Ovary (tissue), 9 donors: ENCODE results near the gene STEAP4. TPM values are rescaled to one million over a fixed set of nuclear protein-coding genes. Genes with fewer than 3 reads are reported as not detected.

Source experiments
- DNase-seq, 5 donors: peaks; one replicate each; pipeline ENCODE4 v3.0.0-alpha.2; 2019 to 2020
- H3K27ac ChIP-seq, 2 donors: fragments of 200-600 bp; one replicate each; pipeline versions ENCODE4 v1.5.1 to v1.8.0; 2019 to 2022
- H3K27me3 ChIP-seq: fragments of 200-600 bp; one replicate; pipeline ENCODE4 v1.8.0; 2022
- H3K36me3 ChIP-seq: fragments of 200-600 bp; sonication (generic); one replicate; pipeline ENCODE4 v1.5.1; 2019
- H3K4me1 ChIP-seq: one replicate; pipeline ENCODE4 v1.8.1; 2013; ENCODE audit warnings: mild to moderate bottlenecking, moderate library complexity; ENCODE audit not compliant: insufficient read depth
- H3K4me3 ChIP-seq: fragments of 200-600 bp; sonication (generic); one replicate; pipeline ENCODE4 v1.5.1; 2017
- H3K9me3 ChIP-seq, 2 donors: fragments of 200-600 bp in 1 of 2; sonication (generic) in 1 of 2; one replicate each; pipeline versions ENCODE4 v1.5.1 to v1.8.1; 2013 to 2019; ENCODE audit warnings: mild to moderate bottlenecking in 1 of 2, moderate library complexity in 1 of 2
- CTCF ChIP-seq, 3 donors: fragments of 450-650 bp in 2 of 3; fragments of 200-600 bp in 1 of 3; IDR thresholded peaks; one replicate each; pipeline versions ENCODE4 v1.5.1 to v1.8.0; 2016 to 2022; ENCODE audit warnings: antibody characterized with exemption in 3 of 3, mild to moderate bottlenecking in 1 of 3
- EP300 ChIP-seq: sonication (generic); formaldehyde crosslinking; IDR thresholded peaks from one replicate; pipeline ENCODE4 v1.6.1; 2017; ENCODE audit warnings: antibody characterized with exemption
- POLR2A ChIP-seq: fragments of 450-650 bp; IDR thresholded peaks from one replicate; pipeline ENCODE4 v1.6.1; 2017; ENCODE audit warnings: antibody characterized with exemption, mild to moderate bottlenecking, moderate library complexity
- WGBS, 3 donors: extraction: QIAGEN DNeasy Blood & Tissue Kit in 1 of 3; methylation state at CpG; one replicate each; pipeline versions ENCODE4 v1.1.5 to v1.1.7; 2013 to 2017; 5-methylcytosine and 5-hydroxymethylcytosine counted together
- intact Hi-C, 4 donors: fragments of 100-400 bp; cut with DNase I; formaldehyde crosslinking; loops; one replicate each; pipeline versions ENCODE4 v1.11.0 to v1.15.1; 2022 to 2023
- polyA plus RNA-seq, 2 donors: library from polyadenylated mRNA; stranded (reverse); fragments of 200-250 nt in 1 of 2; fragments of 350-450 nt in 1 of 2; fragmentation: Illumina TruSeq in 1 of 2; extraction: RNeasy Lipid Tissue Mini Kit (QIAGEN cat#74804) in 1 of 2; gene quantifications; one replicate each; pipeline ENCODE4 v1.2.3, GENCODE V29; 2013 to 2014
- total RNA-seq, 7 donors: library from RNA; depleted of rRNA in 2 of 7; stranded (reverse); fragments of >200 nt in 2 of 7; fragmentation: NEBNext Ultra II Directional in 3 of 7; extraction: Animal tissue kit (Norgen Biotek cat#: 25700) in 3 of 7; gene quantifications; one replicate each; pipeline versions ENCODE4 v1.1.0 to v1.2.4, GENCODE V29; 2016 to 2023
- donor health status: DM: no; HTN: no; CAD: no; lungs with moderate emphysema.
- donor health status: DM: no; HTN: no; CAD: no.
- donor health status: Bipolar disorder and iron deficiency.
- donor health status: DM: yes; HTN: yes; CAD: no.
- donor health status: DM: no; HTN: no; CAD: no.
- donor health status: DM: yes; HTN: yes; CAD: no.

Gene STEAP4
- total and polyA plus RNA-seq, 9 donors: 1.4 to 76.0 (median 8.1) TPM

GRCh38 chr7:88309819-88310218 lies 3.1 kb upstream of the STEAP4 start:
- peaks cover 1% of the 10 kb centered on the region for H3K4me1 ChIP-seq
- no peak overlapping the region for H3K4me3 ChIP-seq
- no peak for DNase-seq
- no peak overlapping the region for H3K27ac ChIP-seq
- H3K27me3 ChIP-seq: no peaks in the 10 kb centered on the region
- intact Hi-C loops: no loop called here
- H3K9me3 ChIP-seq: no peaks in the 10 kb centered on the region
- H3K36me3 ChIP-seq: no peaks in the 10 kb centered on the region
- 65 to 72% (median 65%) methylated on average over 2 of the region's 2 CpGs for WGBS, 3 donors
- no peak for TF ChIP-seq EP300
- no peak for TF ChIP-seq POLR2A

- TF ChIP-seq EP300 (no peak), POLR2A (no peak), CTCF (IDR thresholded peaks at IDR 0.05) (no peak)
- H3K27ac ChIP-seq: no peak overlapping the region
- no peaks in the 10 kb centered on the region for H3K27me3 ChIP-seq
- WGBS, 3 donors: 93 to 95% (median 94%) methylated on average over 3 of the region's 3 CpGs
- H3K9me3 ChIP-seq: no peaks in the 10 kb centered on the region
- DNase-seq: no peak
- no peak overlapping the region for H3K4me3 ChIP-seq
- H3K4me1 ChIP-seq: peaks cover 1% of the 10 kb centered on the region
- no peaks in the 10 kb centered on the region for H3K36me3 ChIP-seq
- intact Hi-C loops: no loop called here
These were observed 1.1 kb upstream of the STEAP4 start for GRCh38 chr7:88307823-88308222.

- Histone ChIP-seq H3K36me3 (no peaks in the 10 kb centered on the region), H3K9me3 (no peaks in the 10 kb centered on the region), H3K4me1 (peaks cover 1% of the 10 kb centered on the region), H3K4me3 (no peak overlapping the region), H3K27me3 (no peaks in the 10 kb centered on the region), H3K27ac (no peak overlapping the region)
- WGBS, 3 donors: 83 to 92% (median 92%) methylated on average over 2 of the region's 2 CpGs
- TF ChIP-seq EP300 (no peak), POLR2A (no peak), CTCF (IDR thresholded peaks at IDR 0.05) (no peak)
- no peak for DNase-seq
- intact Hi-C loops: no loop called here
These were observed 718 bp upstream of the STEAP4 start for GRCh38 chr7:88307412-88307811.

GRCh38 chr7:88305044-88305443 lies 1.6 kb downstream of the STEAP4 start:
- no peaks in the 10 kb centered on the region for H3K27me3 ChIP-seq
- no peaks in the 10 kb centered on the region for H3K9me3 ChIP-seq
- no peaks in the 10 kb centered on the region for H3K36me3 ChIP-seq
- intact Hi-C loops: no loop called here
- no peak overlapping the region for H3K27ac ChIP-seq
- TF ChIP-seq CTCF (IDR thresholded peaks at IDR 0.05): no peak
- no peak overlapping the region for H3K4me3 ChIP-seq
- no peaks in the 10 kb centered on the region for H3K4me1 ChIP-seq
- 84 to 88% (median 88%) methylated on average over 3 of the region's 3 CpGs for WGBS, 3 donors
- no peak for DNase-seq

- Histone ChIP-seq H3K4me3 (no peak overlapping the region), H3K36me3 (no peaks in the 10 kb centered on the region), H3K27ac (no peak overlapping the region), H3K9me3 (no peaks in the 10 kb centered on the region), H3K27me3 (no peaks in the 10 kb centered on the region), H3K4me1 (no peaks in the 10 kb centered on the region)
- intact Hi-C loops: no loop called here
- DNase-seq: no peak
- 58 to 66% (median 64%) methylated on average over 6 of the region's 6 CpGs for whole genome bisulfite sequencing, 3 donors
- TF ChIP-seq CTCF (IDR thresholded peaks at IDR 0.05) (no peak), EP300 (no peak), POLR2A (no peak)
These were observed 4.2 kb downstream of the STEAP4 start for GRCh38 chr7:88302486-88302885.
